HAP-1 (cell line): ENCODE data around the gene KLK7.
"Not testable (repeated sequence)": the region's sequence is repeated elsewhere in the genome, so short reads cannot be mapped to it uniquely, and the experiment has no call there.

ENCODE experiments used
- DNase-seq, 2 experiments: peaks; one replicate each; pipeline ENCODE4 v3.0.0-alpha.2; 2016 to 2020; ENCODE audit warnings: low spot score in 2 of 2
- H3K27me3 ChIP-seq: fragments of 250-450 bp; sonication (Bioruptor Pico); 2 replicates; pipeline ENCODE4 v1.5.1; 2020; ENCODE audit warnings: low read depth, mild to moderate bottlenecking, moderate library complexity
- H3K36me3 ChIP-seq: fragments of 250-450 bp; sonication (Bioruptor Pico); replicated peaks from 2 replicates; pipeline ENCODE4 v1.5.1; 2020; ENCODE audit warnings: mild to moderate bottlenecking
- H3K4me1 ChIP-seq: fragments of 250-450 bp; sonication (Bioruptor Pico); 2 replicates; pipeline ENCODE4 v1.5.1; 2020; ENCODE audit warnings: mild to moderate bottlenecking
- H3K4me3 ChIP-seq: fragments of 250-450 bp; sonication (Bioruptor Pico); 2 replicates; pipeline ENCODE4 v1.5.1; 2020; ENCODE audit warnings: mild to moderate bottlenecking, moderate library complexity
- H3K9me3 ChIP-seq: fragments of 250-450 bp; sonication (Bioruptor Pico); 2 replicates; pipeline ENCODE4 v1.5.1; 2020; ENCODE audit warnings: mild to moderate bottlenecking, moderate library complexity
- in situ Hi-C: fragments of 300-500 bp; cut with MboI; formaldehyde crosslinking; loops from 3 replicates; pipeline ENCODE4 v1.14.3; 2020; ENCODE audit warnings: low sequenced_read_pairs, inconsistent platforms, mixed read lengths

The KLK7 gene

DNA sequence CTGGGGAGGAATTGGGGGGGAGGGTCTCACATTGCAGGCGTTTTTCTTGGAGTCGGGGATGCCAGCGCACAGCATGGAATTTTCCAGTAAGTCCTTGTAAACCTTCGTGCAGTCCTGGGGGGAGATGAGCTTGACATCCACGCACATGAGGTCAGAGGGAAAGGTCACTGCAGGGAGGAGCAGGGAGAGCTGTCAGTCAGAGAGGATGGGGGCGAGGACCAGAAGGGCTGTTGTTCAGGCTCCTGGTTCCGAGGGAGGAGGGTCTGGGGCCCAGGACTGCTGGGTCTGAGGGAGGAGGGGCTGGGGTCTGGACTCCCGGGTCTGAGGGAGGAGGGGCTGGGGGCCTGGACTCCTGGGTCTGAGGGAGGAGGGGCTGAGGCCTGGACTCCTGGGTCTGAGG, 4.0 kb downstream of the KLK7 start:
- Histone ChIP-seq H3K4me3 (no peak overlapping the region), H3K36me3 (no peaks in the 10 kb centered on the region), H3K4me1 (no peaks in the 10 kb centered on the region), H3K9me3 (no peaks in the 10 kb centered on the region), H3K27me3 (no peaks in the 10 kb centered on the region)
- DNase-seq = no peak
- in situ Hi-C loops = no loop called here

DNA sequence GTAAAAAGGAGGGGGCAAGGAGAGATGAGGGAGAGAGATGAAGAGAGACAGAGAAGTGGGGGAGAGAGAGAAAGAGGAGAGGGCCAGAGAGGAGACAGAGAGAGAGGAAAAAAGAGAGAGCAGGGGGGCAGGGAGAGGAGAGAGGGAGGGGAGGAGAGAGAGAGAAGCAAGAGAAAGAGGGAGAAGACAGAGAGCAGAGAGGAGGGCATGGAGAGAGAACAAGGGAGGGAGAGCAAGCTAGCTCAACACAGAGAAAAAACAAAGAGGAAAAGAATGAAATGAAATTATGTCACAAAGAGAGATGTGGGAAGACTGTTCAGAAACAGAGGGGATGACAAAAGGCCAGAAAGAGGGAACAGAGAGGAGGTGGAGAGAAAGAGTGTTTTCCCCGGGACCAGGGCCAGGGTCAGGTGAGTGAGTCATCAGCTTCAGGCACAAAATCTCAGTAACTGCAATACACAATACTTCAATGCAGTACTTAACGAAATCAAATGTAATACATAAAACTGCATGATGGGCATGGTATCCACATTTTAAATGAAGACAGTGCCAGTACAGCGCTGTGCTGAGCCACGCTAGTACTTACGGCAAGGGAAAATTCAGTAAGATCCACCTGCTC, 4.8 kb downstream of the KLK7 start:
- H3K27me3 ChIP-seq = 0 out of 2 replicates have a peak, but pooled peaks cover 2% of the 10 kb centered on the region
- in situ Hi-C loops = no loop called here

DNA sequence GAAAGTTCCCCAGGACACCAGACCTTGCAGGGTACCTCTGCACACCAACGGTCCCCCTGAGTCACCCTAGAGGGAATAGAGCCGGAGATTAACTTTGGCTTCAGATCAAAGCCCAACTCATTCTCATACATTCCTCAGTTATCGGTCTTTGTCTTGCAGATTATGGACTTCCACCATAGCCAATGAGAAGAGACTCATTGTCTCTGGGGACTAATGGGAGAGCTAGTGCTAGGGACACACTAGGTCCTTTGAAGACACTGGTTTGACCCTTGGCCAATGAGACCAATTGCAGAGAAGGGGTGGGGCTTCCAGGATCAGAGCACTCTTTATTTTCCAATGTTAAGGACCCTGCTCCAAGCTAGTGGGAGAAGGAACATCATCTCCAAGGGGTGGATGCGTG, 6.1 kb downstream of the KLK7 start:
- Histone ChIP-seq H3K4me1 (no peaks in the 10 kb centered on the region), H3K27me3 (0 out of 2 replicates have a peak, but pooled peaks cover 2% of the 10 kb centered on the region), H3K9me3 (no peaks in the 10 kb centered on the region), H3K36me3 (no peaks in the 10 kb centered on the region), H3K4me3 (no peak overlapping the region)
- DNase-seq = peak in 1 of 2 experiments; percentile 3
- in situ Hi-C loops = no loop called here

More for the DNA sequence above, 4.8 kb downstream of the KLK7 start:
- DNase-seq = no peak
- no peaks in the 10 kb centered on the region for H3K36me3 ChIP-seq
- no peaks in the 10 kb centered on the region for H3K4me1 ChIP-seq
- H3K9me3 ChIP-seq = no peaks in the 10 kb centered on the region
- no peak overlapping the region for H3K4me3 ChIP-seq

DNA sequence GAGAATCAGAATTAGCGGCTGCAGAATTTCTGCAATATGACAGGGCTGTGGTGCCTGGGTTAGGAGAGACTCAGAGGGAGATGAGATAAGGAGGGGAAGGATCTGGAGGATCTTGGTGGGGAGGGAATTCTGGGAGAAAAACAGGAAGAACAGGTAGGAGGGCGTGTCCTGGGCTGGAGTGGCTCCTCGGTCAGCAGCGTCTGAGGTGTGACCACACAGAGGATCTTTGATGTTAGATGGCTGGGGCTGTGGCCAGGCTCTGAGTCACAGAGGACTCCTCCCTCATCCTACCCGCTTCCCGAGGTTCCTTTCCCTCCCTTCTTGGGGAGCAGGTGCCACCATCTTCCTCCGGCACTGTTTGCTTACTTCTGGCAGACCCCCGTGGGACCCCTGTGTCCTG, 8.0 kb downstream of the KLK7 start:
- H3K27me3 ChIP-seq = peaks cover 2% of the 10 kb centered on the region; the same call in 1 of the 2 replicates
- in situ Hi-C loops = no loop called here

DNA sequence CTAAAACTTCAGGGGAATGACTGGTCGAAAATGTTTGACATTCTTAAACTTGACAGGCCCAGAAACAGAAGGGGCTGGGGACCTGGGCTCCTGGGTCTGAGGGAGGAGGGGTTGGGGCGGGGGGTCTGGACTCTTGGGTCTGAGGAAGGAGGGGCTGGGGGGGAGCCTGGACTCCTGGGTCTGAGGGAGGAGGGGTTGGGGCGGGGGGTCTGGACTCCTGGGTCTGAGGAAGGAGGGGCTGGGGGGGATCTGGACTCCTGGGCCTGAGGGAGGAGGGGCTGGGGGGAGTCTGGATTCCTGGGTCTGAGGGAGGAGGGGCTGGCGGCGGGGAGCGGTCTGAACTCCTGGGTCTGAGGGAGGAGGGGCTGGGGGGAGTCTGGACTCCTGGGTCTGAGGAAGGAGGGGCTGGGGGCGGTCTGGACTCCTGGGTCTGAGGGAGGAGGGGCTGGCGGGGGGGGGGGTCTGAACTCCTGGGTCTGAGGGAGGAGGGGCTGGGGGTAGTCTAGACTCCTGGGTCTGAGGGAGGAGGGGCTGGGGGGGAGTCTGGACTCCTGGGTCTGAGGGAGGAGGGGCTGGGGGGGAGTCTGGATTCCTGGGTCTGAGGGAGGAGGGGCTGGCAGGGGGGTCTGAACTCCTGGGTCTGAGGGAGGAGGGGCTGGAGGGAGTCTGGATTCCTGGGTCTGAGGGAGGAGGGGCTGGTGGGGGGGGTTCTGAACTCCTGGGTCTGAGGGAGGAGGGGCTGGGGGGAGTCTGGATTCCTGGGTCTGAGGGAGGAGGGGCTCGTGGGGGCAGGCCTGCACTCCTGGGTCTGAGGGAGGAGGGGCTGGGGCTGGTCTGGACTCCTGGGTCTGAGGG, 8.8 kb downstream of the KLK7 start:
- peaks cover 2% of the 10 kb centered on the region; the same call in 1 of the 2 replicates for H3K27me3 ChIP-seq
- no peaks in the 10 kb centered on the region for H3K9me3 ChIP-seq
- H3K4me3 ChIP-seq = no peak overlapping the region
- DNase-seq = no peak
- no peaks in the 10 kb centered on the region for H3K36me3 ChIP-seq
- in situ Hi-C loops = no loop called here
- H3K4me1 ChIP-seq = no peaks in the 10 kb centered on the region

More for the DNA sequence above, 8.0 kb downstream of the KLK7 start:
- Histone ChIP-seq H3K4me3 (no peak overlapping the region), H3K9me3 (no peaks in the 10 kb centered on the region), H3K36me3 (no peaks in the 10 kb centered on the region), H3K4me1 (no peaks in the 10 kb centered on the region)
- no peak for DNase-seq

DNA sequence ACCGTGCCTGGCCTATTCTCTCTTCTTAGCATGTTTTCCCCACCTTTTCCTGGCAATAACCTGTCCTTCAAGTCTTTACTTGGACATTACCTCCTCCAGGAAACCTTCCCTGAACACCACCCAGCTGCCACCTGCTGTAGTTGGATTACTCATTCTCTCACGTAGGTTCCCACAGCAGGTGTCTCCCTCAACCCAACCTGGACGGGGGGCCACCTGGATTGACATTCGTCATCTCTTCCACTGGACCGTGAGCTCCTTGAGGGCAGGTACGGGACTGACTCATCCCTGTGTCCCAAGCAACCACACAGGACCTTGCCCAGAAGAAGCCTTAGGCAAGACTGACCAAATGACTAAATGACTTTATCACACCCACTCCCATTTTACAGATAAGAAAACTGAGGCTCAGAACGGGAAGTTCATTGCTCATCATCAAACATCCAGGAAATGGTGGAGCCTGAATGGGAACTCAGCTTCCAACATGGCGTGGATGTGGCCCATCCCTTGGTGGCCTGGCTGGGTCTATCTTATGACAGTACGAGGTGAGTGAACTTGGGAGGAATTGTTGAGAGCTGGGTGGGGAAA, 10.8 kb downstream of the KLK7 start:
- no peaks in the 10 kb centered on the region for H3K9me3 ChIP-seq
- H3K4me3 ChIP-seq = no peak overlapping the region
- in situ Hi-C loops = no loop called here
- H3K4me1 ChIP-seq = no peaks in the 10 kb centered on the region
- peaks cover 5% of the 10 kb centered on the region; the same call in 1 of the 2 replicates for H3K27me3 ChIP-seq
- no peak for DNase-seq
- no peaks in the 10 kb centered on the region for H3K36me3 ChIP-seq

DNA sequence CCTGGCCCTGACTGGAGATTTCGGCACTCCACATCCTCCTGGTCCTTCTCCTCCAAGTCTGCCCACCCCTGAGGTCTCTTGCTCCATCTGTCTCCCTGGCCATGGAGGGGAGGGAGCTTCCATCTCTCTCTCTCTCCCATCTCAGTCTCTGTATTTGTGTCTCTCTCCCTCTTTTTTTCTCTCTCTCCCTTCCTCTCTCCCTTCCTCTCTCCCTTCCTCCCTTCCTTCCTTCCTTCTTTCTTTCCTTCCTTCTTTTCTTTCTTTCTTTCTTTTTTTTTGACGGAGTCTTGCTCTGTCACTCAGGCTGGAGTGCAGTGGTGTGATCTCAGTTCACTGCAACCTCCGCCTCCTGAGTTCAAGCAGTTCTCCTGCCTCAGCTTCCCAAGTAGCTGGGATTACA, 13.9 kb downstream of the KLK7 start:
- H3K4me3 ChIP-seq, H3K9me3 ChIP-seq, H3K4me1 ChIP-seq, H3K36me3 ChIP-seq, DNase-seq, H3K27me3 ChIP-seq, in situ Hi-C loops: not testable (repeated sequence)

DNA sequence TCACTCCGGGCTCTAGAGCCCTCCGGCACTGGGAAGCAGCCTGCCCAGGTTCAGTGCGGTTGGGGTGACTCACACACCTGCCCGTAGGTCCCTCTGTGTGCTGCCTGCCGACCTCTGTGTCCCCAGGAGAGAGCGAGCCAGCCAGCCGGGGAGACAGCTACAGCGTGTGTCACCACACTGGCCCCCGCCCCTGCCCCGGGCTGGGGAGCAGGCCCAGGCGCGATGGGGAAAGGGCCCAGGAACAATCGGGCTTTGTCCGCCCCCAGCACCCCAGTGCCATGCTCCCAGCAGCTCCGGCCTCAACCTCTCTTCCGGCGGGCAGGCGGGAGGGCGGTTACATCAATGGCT, 14.3 kb downstream of the KLK7 start, which contains the start of gene KLK6:
Gene KLK6 (minus strand): TSS at position 179 of the 348 bp plus-strand sequence. CDS start 1,487 bp downstream, outside the sequence.
- Histone ChIP-seq H3K36me3 (no peaks in the 10 kb centered on the region), H3K9me3 (no peaks in the 10 kb centered on the region), H3K27me3 (peaks cover 5% of the 10 kb centered on the region; the same call in 1 of the 2 replicates), H3K4me1 (no peaks in the 10 kb centered on the region), H3K4me3 (no peak within 1 kb of the TSS)
- in situ Hi-C loops = no loop called here
- no peak for DNase-seq

DNA sequence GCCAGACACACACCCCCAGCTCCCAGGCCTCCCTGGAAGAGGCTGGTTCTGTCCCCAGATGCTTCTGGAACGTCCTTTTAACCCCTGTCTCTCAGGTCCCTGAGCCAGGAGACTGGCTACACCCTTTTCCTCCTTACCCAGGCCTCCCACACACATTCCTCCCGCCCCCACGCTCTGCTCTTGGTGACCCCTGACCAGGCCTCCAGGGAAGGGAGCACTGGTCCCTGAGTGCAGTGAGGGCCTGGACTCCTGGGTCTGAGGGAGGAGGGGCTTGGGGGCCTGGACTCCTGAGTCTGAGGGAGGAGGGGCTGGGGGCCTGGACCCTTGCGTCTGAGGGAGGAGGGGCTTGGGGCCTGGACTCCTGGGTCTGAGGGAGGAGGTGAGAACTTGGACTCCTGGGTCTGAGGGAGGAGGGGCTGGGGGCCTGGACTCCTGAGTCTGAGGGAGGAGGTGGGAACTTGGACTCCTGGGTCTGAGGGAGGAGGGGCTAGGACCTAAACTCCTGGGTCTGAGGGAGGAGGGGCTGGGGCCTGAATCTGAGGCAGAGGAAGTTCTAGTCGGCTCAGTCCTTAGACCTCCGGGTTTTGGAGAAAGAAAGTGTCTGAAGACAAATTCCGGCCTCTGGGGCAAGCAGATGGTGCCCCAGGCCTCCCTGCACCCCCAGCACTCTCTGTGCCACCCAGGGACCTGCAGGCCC, 14.9 kb downstream of the KLK7 start:
- Histone ChIP-seq H3K36me3 (no peaks in the 10 kb centered on the region), H3K4me3 (no peak overlapping the region), H3K4me1 (no peaks in the 10 kb centered on the region), H3K9me3 (no peaks in the 10 kb centered on the region), H3K27me3 (peaks cover 3% of the 10 kb centered on the region; the same call in 1 of the 2 replicates)
- in situ Hi-C loops = no loop called here
- no peak for DNase-seq

DNA sequence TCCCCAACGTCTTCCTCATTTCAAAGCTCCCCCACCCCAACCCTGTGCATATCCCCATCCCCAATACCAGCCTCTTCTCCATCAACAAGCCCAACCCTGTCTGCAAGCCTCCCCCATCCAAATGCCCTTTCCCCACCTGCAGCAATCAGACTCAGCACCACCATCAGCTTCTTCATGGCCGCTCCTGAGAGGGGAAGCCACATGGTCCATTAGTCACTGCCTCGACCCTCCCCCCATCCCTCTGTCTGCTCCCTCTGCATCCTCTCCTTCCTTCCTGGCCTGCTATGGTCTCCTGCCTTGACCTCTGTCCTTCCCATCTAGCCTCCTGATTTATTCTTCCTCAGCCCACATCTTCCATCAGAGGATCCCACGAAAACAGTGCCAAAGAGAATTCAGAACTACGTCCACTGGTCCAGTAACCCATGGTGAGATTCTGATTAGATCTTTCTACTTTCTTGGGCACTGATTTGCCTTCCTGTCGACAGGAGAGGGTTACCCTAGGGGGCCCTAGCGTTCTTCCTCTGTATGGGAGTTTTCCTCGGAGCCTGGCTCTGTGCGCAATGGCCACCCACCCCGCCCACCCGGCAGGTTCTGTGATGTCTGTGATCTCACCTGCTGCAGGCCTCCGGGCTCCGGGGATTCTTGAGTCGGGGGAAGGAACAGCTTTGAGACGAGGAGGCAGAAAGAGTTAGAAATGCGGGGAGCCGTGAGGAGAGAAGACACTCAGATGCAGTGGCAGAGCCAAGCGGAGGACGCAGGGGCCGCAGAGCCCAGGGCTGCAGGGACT, 15.6 kb downstream of the KLK7 start:
- H3K9me3 ChIP-seq = no peaks in the 10 kb centered on the region
- H3K36me3 ChIP-seq = no peaks in the 10 kb centered on the region
- peaks cover 3% of the 10 kb centered on the region; the same call in 1 of the 2 replicates for H3K27me3 ChIP-seq
- DNase-seq = no peak
- no peaks in the 10 kb centered on the region for H3K4me1 ChIP-seq
- no peak overlapping the region for H3K4me3 ChIP-seq
- in situ Hi-C loops = no loop called here

DNA sequence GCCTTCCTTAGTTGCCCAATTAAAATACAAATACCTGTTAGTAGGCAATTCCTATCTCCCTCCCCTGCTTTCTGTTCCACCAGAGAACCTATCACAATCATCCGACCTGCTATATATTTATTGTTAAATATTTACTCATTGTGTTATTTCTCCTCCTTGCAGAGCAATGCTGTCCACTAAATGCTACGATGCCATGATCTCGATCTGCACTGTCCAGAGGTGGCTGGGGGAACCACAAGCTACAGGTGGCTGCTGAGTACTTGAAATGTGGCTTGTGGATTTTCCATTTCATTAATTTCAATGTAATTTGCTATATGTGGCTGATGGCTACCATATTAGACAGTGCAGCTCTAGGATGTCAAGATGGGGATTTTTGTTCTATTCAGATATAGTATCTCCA, 19.5 kb downstream of the KLK7 start:
- DNase-seq = no peak
- Histone ChIP-seq H3K36me3 (no peaks in the 10 kb centered on the region), H3K9me3 (no peaks in the 10 kb centered on the region), H3K4me1 (no peaks in the 10 kb centered on the region), H3K27me3 (no peaks in the 10 kb centered on the region; the same call in 1 of the 2 replicates), H3K4me3 (no peak overlapping the region)
- in situ Hi-C loops = no loop called here

DNA sequence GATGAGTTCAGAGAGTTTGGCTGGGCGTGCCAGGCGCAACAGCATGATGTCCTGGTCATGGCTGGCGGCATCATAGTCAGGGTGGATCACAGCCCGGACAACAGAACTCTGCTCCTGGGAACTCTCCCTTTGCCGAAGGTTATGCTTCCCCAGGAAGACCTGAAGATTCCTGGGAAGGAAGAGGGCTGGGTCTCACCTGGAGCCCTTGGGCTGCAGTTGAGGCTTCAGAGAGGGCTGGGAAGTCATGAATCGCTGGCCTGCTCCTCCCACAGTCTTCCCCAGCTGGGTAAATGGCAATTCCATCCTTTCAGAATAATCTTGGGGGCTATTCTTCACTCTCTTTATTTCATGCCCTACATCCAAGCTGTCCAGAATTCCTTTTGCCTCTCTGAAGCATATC, 20.3 kb downstream of the KLK7 start:
- H3K27me3 ChIP-seq = no peaks in the 10 kb centered on the region
- H3K4me1 ChIP-seq = no peaks in the 10 kb centered on the region
- in situ Hi-C loops = no loop called here
- no peak for DNase-seq
- H3K36me3 ChIP-seq = no peaks in the 10 kb centered on the region
- no peak overlapping the region for H3K4me3 ChIP-seq
- no peaks in the 10 kb centered on the region for H3K9me3 ChIP-seq

DNA sequence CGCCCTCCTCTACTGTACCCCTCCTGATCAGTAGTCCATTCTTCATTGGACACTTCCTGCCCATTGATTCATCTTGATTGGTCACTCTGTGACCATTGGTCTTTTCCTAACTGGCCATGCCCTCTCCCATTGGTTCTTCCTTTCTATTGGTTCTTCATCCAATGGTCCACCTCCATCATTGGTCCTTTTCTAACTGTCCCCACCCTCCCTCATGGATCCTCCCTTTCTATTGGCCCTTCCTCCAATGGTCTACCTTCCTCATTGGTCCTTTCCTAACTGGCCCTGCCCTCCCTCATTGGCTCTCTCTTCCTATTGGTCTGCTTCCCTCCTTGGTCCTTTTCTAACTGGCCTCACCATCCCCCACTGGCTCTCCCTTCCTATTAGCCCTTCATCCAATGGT, 21.5 kb downstream of the KLK7 start:
- Histone ChIP-seq H3K36me3 (no peaks in the 10 kb centered on the region), H3K27me3 (no peaks in the 10 kb centered on the region), H3K9me3 (no peaks in the 10 kb centered on the region), H3K4me3 (no peak overlapping the region), H3K4me1 (no peaks in the 10 kb centered on the region)
- no peak for DNase-seq
- in situ Hi-C loops = no loop called here
